MM.1S (cell line): ENCODE measurements around the gene GLUD1.

Source experiments
- DNase-seq: peaks from one replicate; pipeline ENCODE4 v3.0.0-alpha.2; 2015
- H2AFZ ChIP-seq: fragments of 300-600 bp; sonication (generic); 2 replicates; pipeline ENCODE4 v1.6.0; 2016; ENCODE audit warnings: antibody characterized with exemption, low read length
- H3F3A ChIP-seq: fragments of 300-600 bp; sonication (generic); 2 replicates; pipeline ENCODE4 v1.6.1; 2016; ENCODE audit warnings: mild to moderate bottlenecking, antibody characterized with exemption, low read length, moderate library complexity, mixed read lengths; ENCODE audit not compliant: insufficient read depth
- H3K27ac ChIP-seq: fragments of 300-600 bp; sonication (generic); 2 replicates; pipeline ENCODE4 v1.5.1; 2016; ENCODE audit warnings: mild to moderate bottlenecking, low read length
- H3K27me3 ChIP-seq: fragments of 300-600 bp; sonication (generic); replicated peaks from 2 replicates; pipeline ENCODE4 v1.6.0; 2016; ENCODE audit warnings: low read length; ENCODE audit not compliant: insufficient read depth
- H3K36me3 ChIP-seq: fragments of 300-600 bp; sonication (generic); replicated peaks from 2 replicates; pipeline ENCODE4 v1.6.1; 2016; ENCODE audit warnings: mild to moderate bottlenecking, low read length, mixed read lengths; ENCODE audit not compliant: insufficient read depth
- H3K4me1 ChIP-seq: fragments of 300-600 bp; sonication (generic); 2 replicates; pipeline ENCODE4 v1.6.1; 2016; ENCODE audit warnings: low read length, mixed read lengths
- H3K4me2 ChIP-seq: fragments of 300-600 bp; sonication (generic); 2 replicates; pipeline ENCODE4 v1.6.0; 2016; ENCODE audit warnings: low read depth, low read length
- H3K4me3 ChIP-seq: fragments of 300-600 bp; sonication (generic); 2 replicates; pipeline ENCODE4 v1.5.1; 2016; ENCODE audit warnings: low read length, mixed read lengths
- H3K79me2 ChIP-seq: fragments of 300-600 bp; sonication (generic); 2 replicates; pipeline ENCODE4 v1.6.1; 2016; ENCODE audit warnings: mixed run types, low read length, mixed read lengths
- H3K9ac ChIP-seq: fragments of 300-600 bp; sonication (generic); 2 replicates; pipeline ENCODE4 v1.6.1; 2016; ENCODE audit warnings: low read length, mixed read lengths
- H3K9me2 ChIP-seq: fragments of 300-600 bp; sonication (generic); replicated peaks from 2 replicates; pipeline ENCODE4 v1.6.1; 2016; ENCODE audit warnings: mild to moderate bottlenecking, low read length, mixed read lengths; ENCODE audit not compliant: insufficient read depth
- H3K9me3 ChIP-seq: fragments of 300-600 bp; sonication (generic); replicated peaks from 2 replicates; pipeline ENCODE4 v1.6.1; 2016; ENCODE audit warnings: mild to moderate bottlenecking, low read length, mixed read lengths; ENCODE audit not compliant: insufficient read depth
- H4K20me1 ChIP-seq: fragments of 300-600 bp; sonication (generic); 2 replicates; pipeline ENCODE4 v1.6.1; 2016; ENCODE audit warnings: mild to moderate bottlenecking, low read length, moderate library complexity, mixed read lengths; ENCODE audit not compliant: insufficient read depth
- EZH2 ChIP-seq: fragments of 300-600 bp; sonication (generic); optimal IDR thresholded peaks from 2 replicates; pipeline ENCODE3; 2017; ENCODE audit warnings: low read depth, mild to moderate bottlenecking, antibody characterized with exemption, low read length, mixed read lengths
- EZH2phosphoT487 ChIP-seq: fragments of 300-600 bp; sonication (generic); IDR thresholded peaks from 2 replicates; pipeline ENCODE4 v1.6.1; 2018; ENCODE audit warnings: antibody characterized with exemption, low read length
- TF ChIP-seq, protein P1 (sequence below): fragments of 300-600 bp; sonication (generic); IDR thresholded peaks from 2 replicates; pipeline ENCODE4 v1.5.1; 2016; ENCODE audit warnings: antibody characterized with exemption, low read length, mixed read lengths

Gene GLUD1

DNA sequence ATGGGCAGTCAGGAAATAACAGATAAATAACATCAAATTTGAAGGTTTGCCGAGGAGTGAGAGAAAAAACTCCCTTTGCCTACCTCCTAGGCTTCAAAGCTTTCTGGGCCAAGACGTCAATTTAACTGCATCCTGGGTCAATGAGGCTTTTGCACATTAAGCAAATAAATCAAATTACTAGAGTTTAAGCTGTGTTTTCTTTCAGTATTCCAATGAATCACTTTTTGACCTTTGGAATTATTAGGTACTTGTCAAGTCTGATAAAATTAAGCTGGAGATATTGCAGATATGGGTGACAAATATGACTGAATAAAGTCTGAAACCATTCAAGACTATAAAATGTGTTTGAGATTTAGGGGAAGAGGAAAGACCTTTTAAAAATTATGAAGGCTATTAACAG is 22.2 kb downstream of the GLUD1 start:
- Histone ChIP-seq H3K36me3 (no peaks in the 10 kb centered on the region; the same call in 1 of the 2 replicates), H3K4me2 (no peak overlapping the region), H4K20me1 (no peaks in the 10 kb centered on the region), H2AFZ (no peak overlapping the region), H3K27ac (no peak overlapping the region), H3K9me2 (no peaks in the 10 kb centered on the region), H3K79me2 (peaks cover 3% of the 10 kb centered on the region), H3K9me3 (no peaks in the 10 kb centered on the region), H3K4me3 (no peak overlapping the region), H3F3A (no peaks in the 10 kb centered on the region), H3K27me3 (no peaks in the 10 kb centered on the region), H3K9ac (no peak overlapping the region), H3K4me1 (no peaks in the 10 kb centered on the region)
- DNase-seq: no peak
- TF ChIP-seq EZH2 (no peak), EZH2phosphoT487 (no peak)
- TF ChIP-seq, protein P1, sequence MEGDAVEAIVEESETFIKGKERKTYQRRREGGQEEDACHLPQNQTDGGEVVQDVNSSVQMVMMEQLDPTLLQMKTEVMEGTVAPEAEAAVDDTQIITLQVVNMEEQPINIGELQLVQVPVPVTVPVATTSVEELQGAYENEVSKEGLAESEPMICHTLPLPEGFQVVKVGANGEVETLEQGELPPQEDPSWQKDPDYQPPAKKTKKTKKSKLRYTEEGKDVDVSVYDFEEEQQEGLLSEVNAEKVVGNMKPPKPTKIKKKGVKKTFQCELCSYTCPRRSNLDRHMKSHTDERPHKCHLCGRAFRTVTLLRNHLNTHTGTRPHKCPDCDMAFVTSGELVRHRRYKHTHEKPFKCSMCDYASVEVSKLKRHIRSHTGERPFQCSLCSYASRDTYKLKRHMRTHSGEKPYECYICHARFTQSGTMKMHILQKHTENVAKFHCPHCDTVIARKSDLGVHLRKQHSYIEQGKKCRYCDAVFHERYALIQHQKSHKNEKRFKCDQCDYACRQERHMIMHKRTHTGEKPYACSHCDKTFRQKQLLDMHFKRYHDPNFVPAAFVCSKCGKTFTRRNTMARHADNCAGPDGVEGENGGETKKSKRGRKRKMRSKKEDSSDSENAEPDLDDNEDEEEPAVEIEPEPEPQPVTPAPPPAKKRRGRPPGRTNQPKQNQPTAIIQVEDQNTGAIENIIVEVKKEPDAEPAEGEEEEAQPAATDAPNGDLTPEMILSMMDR: no peak

GRCh38 chr10:87068281-87068680 is 26.4 kb downstream of the GLUD1 start:
- Histone ChIP-seq H3K4me2 (no peak overlapping the region), H3K79me2 (no peaks in the 10 kb centered on the region), H3K27ac (no peak overlapping the region), H4K20me1 (no peaks in the 10 kb centered on the region), H3K9me2 (no peaks in the 10 kb centered on the region), H3K27me3 (no peaks in the 10 kb centered on the region), H3F3A (no peaks in the 10 kb centered on the region), H2AFZ (no peak overlapping the region), H3K9ac (no peak overlapping the region), H3K4me3 (no peak overlapping the region), H3K9me3 (no peaks in the 10 kb centered on the region), H3K36me3 (no peaks in the 10 kb centered on the region), H3K4me1 (no peaks in the 10 kb centered on the region)
- no peak for TF ChIP-seq EZH2
- no peak for TF ChIP-seq EZH2phosphoT487
- TF ChIP-seq, protein P1: no peak
- no peak for DNase-seq

GRCh38 chr10:87066865-87067264 is 27.8 kb downstream of the GLUD1 start:
- no peaks in the 10 kb centered on the region for H4K20me1 ChIP-seq
- no peaks in the 10 kb centered on the region for H3K36me3 ChIP-seq

More at GRCh38 chr10:87066865-87067264, 27.8 kb downstream of the GLUD1 start:
- no peaks in the 10 kb centered on the region for H3K4me1 ChIP-seq
- no peaks in the 10 kb centered on the region for H3K9me3 ChIP-seq
- no peak overlapping the region for H3K27ac ChIP-seq
- H3K9ac ChIP-seq: no peak overlapping the region
- H3K9me2 ChIP-seq: no peaks in the 10 kb centered on the region
- H3K4me3 ChIP-seq: no peak overlapping the region
- no peak overlapping the region for H2AFZ ChIP-seq
- TF ChIP-seq EZH2phosphoT487 (no peak), EZH2 (no peak)
- TF ChIP-seq, protein P1: no peak
- no peaks in the 10 kb centered on the region for H3K79me2 ChIP-seq
- no peak for DNase-seq
- H3K27me3 ChIP-seq: no peaks in the 10 kb centered on the region
- H3K4me2 ChIP-seq: no peak overlapping the region
- H3F3A ChIP-seq: no peaks in the 10 kb centered on the region
